Measurements from ENCODE around the gene NCAM2. TPM values are rescaled to one million over a fixed set of nuclear protein-coding genes. Genes with fewer than 3 reads are reported as not detected.

Gene NCAM2
- total and polyA plus RNA-seq, 2 of the 4 experiments (the other 2 are of a cell fraction) = 2.7 to 5.0 TPM

- in situ Hi-C loops (cut with MboI; ENCODE audit: low sequenced_read_pairs) (loop anchor here (25.0 kb wide), 1 partner anchor 205 kb away; no protein-coding TSS in a partner anchor), intact Hi-C loops (cut with micrococcal nuclease) (no loop called here)
Observed at GRCh38 chr21:21367583-21367982, 369.4 kb downstream of the NCAM2 start.

More at GRCh38 chr21:21367583-21367982, 369.4 kb downstream of the NCAM2 start:
- Histone ChIP-seq H2BK120ac (ENCODE audit: low read depth, low read length) (no peak overlapping the region), H3K27ac (ENCODE audit: insufficient read depth, low read length) (no peak overlapping the region), H3K4me3 (ENCODE audit: insufficient read depth, low read depth, low read length) (no peak overlapping the region), H2BK20ac (ENCODE audit: low read depth, low read length) (no peak overlapping the region), H2AFZ (replicated peaks; ENCODE audit: low read length, poor library complexity) (no peak overlapping the region), H4K8ac (ENCODE audit: low read depth in 2 of 2, low read length in 2 of 2) (no peak overlapping the region), H3K4ac (ENCODE audit: low read depth, low read length) (no peak overlapping the region), H3K9ac (ENCODE audit: low read depth, low read length) (no peak overlapping the region), H3K4me1 (ENCODE audit: control insufficient read depth, insufficient read depth, low read length) (no peaks in the 10 kb centered on the region), H3K79me1 (ENCODE audit: low read depth in 1 of 2, low read length in 2 of 2) (no peaks in the 10 kb centered on the region), H3K36me3 (ENCODE audit: control insufficient read depth, insufficient read depth, low read length) (no peaks in the 10 kb centered on the region), H4K5ac (ENCODE audit: low read depth, low read length) (no peak overlapping the region), H2BK15ac (ENCODE audit: low read depth, low read length) (no peak overlapping the region), H3K27me3 (ENCODE audit: control insufficient read depth, insufficient read depth, low read length) (no peaks in the 10 kb centered on the region), H4K91ac (ENCODE audit: insufficient read depth, low read depth, low read length) (no peak overlapping the region), H3K4me2 (ENCODE audit: low read depth, low read length) (no peak overlapping the region), H3K18ac (ENCODE audit: low read depth, low read length) (no peak overlapping the region), H4K20me1 (ENCODE audit: insufficient read depth, low read length) (no peaks in the 10 kb centered on the region), H3K9me1 (ENCODE audit: insufficient read depth, low read length) (no peaks in the 10 kb centered on the region), H3K23ac (ENCODE audit: low read depth, low read length) (no peak overlapping the region), H2BK5ac (ENCODE audit: low read depth, low read length, poor library complexity, severe bottlenecking) (no peak overlapping the region), H3K14ac (replicated peaks; ENCODE audit: low read depth, low read length) (no peak overlapping the region), H3K9me3 (ENCODE audit: control insufficient read depth, insufficient read depth, low read length) (no peaks in the 10 kb centered on the region), H3K56ac (ENCODE audit: extremely low read depth, insufficient read depth, low read length) (no peak overlapping the region), H2AK9ac (replicated peaks; ENCODE audit: low read depth, low read length, poor library complexity) (no peak overlapping the region), H2AK5ac (ENCODE audit: low read depth, low read length) (no peak overlapping the region)
- no peak for ATAC-seq (ENCODE audit: low read depth)
- no peak for DNase-seq
- BruUV-seq (replicated peaks) = no TSS peak
- ChIA-PET CTCF (no interaction called here), POLR2A (ENCODE audit: unreplicated experiment) (no interaction called here)
- dilution Hi-C loops (cut with HindIII; ENCODE audit: low sequenced_read_pairs, unreplicated experiment) = no loop called here
- TF ChIP-seq RFX5 (IDR thresholded peaks at IDR 0.05; ENCODE audit: low read depth, low read length) = no peak
- no peak for TF ChIP-seq RCOR1 (IDR thresholded peaks at IDR 0.05; ENCODE audit: insufficient replicate concordance, low read length)
- TF ChIP-seq MXI1 (IDR thresholded peaks at IDR 0.05; ENCODE audit: borderline replicate concordance, low read depth, low read length) = no peak
- TF ChIP-seq CEBPB (IDR thresholded peaks at IDR 0.05; ENCODE audit: low read depth, low read length) = no peak
- TF ChIP-seq USF2 (IDR thresholded peaks at IDR 0.05; ENCODE audit: low read depth, low read length) = no peak
- no peak for TF ChIP-seq RAD21 (IDR thresholded peaks at IDR 0.05; ENCODE audit: low read length)
- TF ChIP-seq MAZ (IDR thresholded peaks at IDR 0.05; ENCODE audit: borderline replicate concordance, low read depth, low read length) = no peak
- no peak for TF ChIP-seq MAFK (IDR thresholded peaks at IDR 0.05; ENCODE audit: low read depth, low read length)
- TF ChIP-seq NFE2L2 (IDR thresholded peaks at IDR 0.05; ENCODE audit: low read depth, low read length) = no peak
- TF ChIP-seq CTCF (conservative IDR thresholded peaks at IDR 0.05; ENCODE audit: low read depth, low read length) = no peak
- TF ChIP-seq BHLHE40 (IDR thresholded peaks at IDR 0.05; ENCODE audit: low read depth, low read length) = no peak
- no peak for TF ChIP-seq POLR2A (IDR thresholded peaks at IDR 0.05; ENCODE audit: low read depth, low read length)
- TF ChIP-seq FOS (IDR thresholded peaks at IDR 0.05; ENCODE audit: low read depth, low read length) = no peak
- TF ChIP-seq SMC3 (IDR thresholded peaks at IDR 0.05; ENCODE audit: low read depth, low read length) = no peak
- no peak for TF ChIP-seq ELK1 (IDR thresholded peaks at IDR 0.05; ENCODE audit: borderline replicate concordance, low read depth, low read length)
- no peak for TF ChIP-seq CHD1 (IDR thresholded peaks at IDR 0.05; ENCODE audit: low read depth, low read length)
